HG03575 (cell line): ENCODE results near the gene NENF.
A peak's percentile ranks its signal among the peaks of the same experiment; 100 is the strongest.
"Not testable (repeated sequence)": the region's sequence is repeated elsewhere in the genome, so short reads cannot be mapped to it uniquely, and the experiment has no call there.

Source experiments
- ATAC-seq: cut with Tn5 transposase; IDR thresholded peaks from one replicate; pipeline ENCODE4 v1.9.1; 2021; ENCODE audit not compliant: unreplicated experiment, insufficient number of reproducible peaks, low FRiP score; ENCODE audit errors: extremely low read depth

The NENF gene

GRCh38 chr1:212477014-212477679, 44.4 kb downstream of the NENF start:
- peak; percentile 72 for ATAC-seq

- ATAC-seq, result no peak
Observed at GRCh38 chr1:212477680-212478466, 45.2 kb downstream of the NENF start.

GRCh38 chr1:212478467-212479025, 45.8 kb downstream of the NENF start:
- no peak for ATAC-seq

- ATAC-seq, result no peak
Observed at GRCh38 chr1:212479188-212479587, 46.5 kb downstream of the NENF start.

- not testable (repeated sequence) for ATAC-seq
Observed at GRCh38 chr1:212480711-212481437, 48.2 kb downstream of the NENF start.

- no peak for ATAC-seq
Observed at GRCh38 chr1:212481438-212481767, 48.7 kb downstream of the NENF start.

GRCh38 chr1:212482006-212482636, 49.4 kb downstream of the NENF start:
- no peak for ATAC-seq

DNA sequence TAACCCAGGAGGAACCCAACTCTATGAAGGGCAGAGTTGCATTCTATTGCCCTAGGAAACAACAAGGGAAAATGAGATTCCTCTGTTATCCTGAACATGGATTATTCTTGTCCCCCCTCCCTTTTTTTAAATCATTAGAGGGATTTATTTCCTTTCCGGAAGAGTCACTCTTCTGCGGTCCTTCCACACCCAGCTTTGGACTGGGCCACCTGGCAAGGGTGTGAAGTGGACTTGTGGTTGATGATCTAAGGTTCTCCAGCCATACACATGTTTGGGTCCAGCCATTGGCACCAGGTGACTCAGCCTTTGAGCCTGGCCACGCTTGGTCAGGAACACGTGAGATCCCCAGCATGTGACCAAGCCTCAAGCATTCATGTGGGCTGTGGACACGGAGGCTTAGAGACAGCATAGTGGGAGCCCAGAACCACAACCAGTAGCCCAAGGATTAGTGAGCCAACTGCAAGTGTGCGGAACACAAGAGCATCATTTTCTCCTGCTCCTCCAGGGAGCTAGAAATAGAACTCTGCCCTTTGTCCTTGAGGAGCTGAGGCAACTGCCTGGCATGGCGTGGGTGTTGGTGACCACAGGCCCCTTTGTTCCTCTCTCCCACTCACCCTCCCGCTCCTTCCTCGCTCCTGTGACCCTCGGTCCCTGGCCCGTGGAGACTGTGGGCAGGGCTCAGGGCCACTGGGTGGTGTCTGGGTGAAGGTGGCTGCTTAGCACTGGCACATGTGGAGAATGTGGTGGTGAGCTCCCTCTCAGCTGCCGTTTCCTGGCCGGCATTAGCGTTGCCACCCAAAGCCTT, 50.1 kb downstream of the NENF start:
- no peak for ATAC-seq

DNA sequence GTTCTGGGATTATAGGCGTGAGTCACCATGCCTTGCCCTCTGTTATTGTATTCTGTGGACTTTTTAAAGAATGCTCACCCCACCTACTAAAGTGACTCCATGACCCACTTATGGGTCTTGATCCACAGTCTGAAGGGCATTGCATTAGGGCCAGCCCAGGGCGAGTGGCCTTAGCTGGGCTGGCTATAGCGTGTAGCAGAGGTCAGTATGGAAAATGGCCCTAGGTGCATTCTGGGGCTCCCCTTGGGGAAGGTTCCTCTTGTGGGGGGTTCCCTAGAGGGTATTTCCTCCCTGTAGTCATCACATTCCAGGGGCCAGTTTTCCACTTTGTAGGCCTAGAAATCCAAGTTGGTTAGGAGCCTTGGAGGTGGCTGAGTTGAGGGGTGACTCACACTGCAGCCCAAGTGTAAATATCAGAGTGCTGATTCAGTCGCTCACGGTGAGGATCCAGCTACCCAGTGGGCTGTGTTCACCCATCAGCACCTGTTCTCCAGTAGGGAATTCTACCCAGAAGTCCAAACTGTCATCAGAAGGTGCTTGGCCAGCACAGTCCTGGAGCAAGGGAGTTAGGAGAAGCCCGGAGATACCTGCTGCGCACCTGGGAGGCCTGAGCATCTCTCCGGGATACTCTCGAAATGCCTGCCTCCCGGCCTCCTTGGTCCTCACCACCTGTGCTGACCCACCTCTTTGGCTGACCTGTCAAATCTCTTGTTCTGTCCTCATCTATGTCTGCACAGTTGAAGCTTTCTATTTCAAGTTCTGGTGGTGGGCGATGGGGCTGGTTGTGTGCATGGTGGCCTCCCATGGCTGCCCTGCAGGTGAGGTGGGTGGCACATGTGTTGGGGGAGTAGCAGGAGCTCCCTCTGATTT, 52.2 kb downstream of the NENF start:
- ATAC-seq, result no peak

DNA sequence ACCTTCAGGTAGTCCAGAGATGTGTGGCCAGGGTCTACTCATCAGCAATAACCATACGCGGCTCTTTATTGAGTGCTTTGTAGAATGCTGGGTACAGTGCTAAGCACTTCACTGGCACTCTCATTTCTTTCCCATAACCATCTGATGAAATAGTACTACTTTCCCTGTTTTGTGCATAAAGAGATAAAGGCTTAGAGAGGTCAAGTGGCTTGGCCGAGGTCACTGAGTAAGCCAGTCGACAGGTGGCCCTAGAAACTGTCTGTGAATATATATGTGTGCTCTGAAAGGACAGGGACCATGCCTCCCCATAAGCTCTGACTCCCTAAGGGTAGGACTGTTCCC, 52.8 kb downstream of the NENF start:
- ATAC-seq, result no peak

GRCh38 chr1:212485913-212486618, 53.3 kb downstream of the NENF start:
- no peak for ATAC-seq

- no peak for ATAC-seq
Observed at GRCh38 chr1:212486619-212486975, 53.9 kb downstream of the NENF start.

- no peak for ATAC-seq
Observed at GRCh38 chr1:212487286-212487685, 54.6 kb downstream of the NENF start.

DNA sequence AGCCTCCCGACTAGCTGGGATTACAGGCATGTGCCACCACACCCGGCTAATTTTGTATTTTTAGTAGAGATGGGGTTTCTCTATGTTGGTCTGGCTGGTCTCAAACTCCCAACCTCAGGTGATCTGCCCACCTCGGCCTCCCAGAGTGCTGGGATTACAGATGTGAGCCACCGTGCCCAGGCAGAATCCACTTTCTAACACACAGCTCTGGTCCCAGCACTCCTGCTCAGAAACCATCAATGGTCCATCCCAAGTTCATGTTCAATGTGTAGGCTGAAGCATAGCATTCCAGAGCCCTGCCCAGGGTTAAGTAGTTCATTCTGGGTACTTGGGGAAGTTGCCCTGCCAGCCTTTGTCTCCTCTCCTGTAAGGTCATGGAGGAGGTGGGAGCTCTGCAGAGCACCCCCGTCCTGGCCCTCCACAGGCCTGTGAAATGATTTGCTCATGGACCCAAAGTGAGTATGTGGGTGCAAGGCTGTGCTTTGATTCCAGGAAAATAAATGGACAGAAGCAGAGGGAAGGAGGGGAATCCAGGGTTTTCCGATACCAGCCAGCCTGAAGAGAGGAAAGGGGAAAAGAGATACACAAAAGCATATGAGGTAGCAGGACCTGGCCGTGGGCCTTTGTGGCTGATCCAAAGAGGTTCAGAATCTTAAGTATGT, 55.2 kb downstream of the NENF start:
- no peak for ATAC-seq

- ATAC-seq, result no peak
Observed at GRCh38 chr1:212488436-212489283, 55.9 kb downstream of the NENF start.

DNA sequence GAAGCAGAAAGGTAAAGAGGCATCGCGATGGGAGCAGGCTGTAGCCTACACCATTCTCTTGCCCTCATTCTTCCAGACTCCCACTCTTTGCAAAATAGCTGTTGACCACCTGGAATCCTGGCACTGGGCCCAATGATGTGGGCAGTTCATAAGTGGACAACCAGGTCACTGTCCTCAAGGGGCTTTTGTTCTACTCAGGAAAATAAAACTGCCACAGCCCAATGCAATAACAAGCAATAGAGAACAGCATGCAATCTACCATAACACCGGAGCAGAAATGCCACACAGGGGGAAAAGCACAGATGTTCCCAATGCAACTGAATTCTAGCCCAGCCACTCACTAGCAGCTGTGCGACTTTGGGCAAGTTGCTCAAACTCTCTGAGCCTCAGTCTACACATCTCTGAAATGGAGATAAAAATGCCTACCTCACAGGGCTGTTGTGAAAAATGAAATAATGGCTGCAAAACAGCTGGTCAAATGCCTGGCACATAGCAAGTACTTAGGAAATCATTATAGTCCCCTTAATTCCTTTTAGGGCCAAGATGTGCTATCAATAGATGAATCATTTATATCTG, 56.7 kb downstream of the NENF start:
- ATAC-seq, result no peak
